HepG2 (cell line): ENCODE measurements around the gene TGFBR1. TPM values are rescaled to one million over a fixed set of nuclear protein-coding genes. Genes with fewer than 3 reads are reported as not detected.

ENCODE experiments used
- ATAC-seq: fragments of 200-7000 bp; cut with Tn5 transposase; 3 replicates; pipeline ENCODE4 v1.9.1; 2020; ENCODE audit warnings: mild to moderate bottlenecking, moderate library complexity
- BruUV-seq: library from RNA; stranded (reverse); fragments of 400-500 nt; replicated peaks from 2 replicates; lab custom pipeline; 2021; lab: Mats Ljungman, UMichigan
- CTCF ChIA-PET: fragments of 300-600 bp; formaldehyde crosslinking; extraction: SDS; loops from one replicate; lab custom pipeline; 2021; ENCODE audit warnings: low total read pairs, inconsistent platforms, low intra/inter-chr PET ratio; lab: Yijun Ruan, JAX
- POLR2A ChIA-PET: fragments of 350-600 bp; sonication (Branson Sonifier 250); formaldehyde crosslinking; loops from one replicate; lab custom pipeline; 2020; ENCODE audit warnings: antibody characterized with exemption, inconsistent platforms; lab: Yijun Ruan, JAX
- DNase-seq: peaks from one replicate; pipeline ENCODE4 v3.0.0-alpha.2; 2015; ENCODE audit warnings: low spot score
- FAIRE-seq: peaks from 3 replicates; lab custom pipeline; 2011; peaks lifted over from hg19 to GRCh38; lab: Jason Lieb, UNC
- H2AFZ ChIP-seq: one replicate; pipeline ENCODE4 v1.6.1; 2011; ENCODE audit warnings: low read length, inconsistent platforms
- H3K27ac ChIP-seq: fragments of 300-600 bp; 3 replicates; pipeline ENCODE4 v1.8.0; 2011; ENCODE audit warnings: mixed run types, mild to moderate bottlenecking, mixed read lengths, low read length, inconsistent platforms; ENCODE audit not compliant: insufficient read depth; ENCODE audit errors: extremely low read length
- H3K27me3 ChIP-seq, 2 experiments: fragments of 200-600 bp in 1 of 2; 2 replicates in 1 of 2; 3 replicates in 1 of 2; pipeline versions ENCODE4 v1.6.0 to v1.8.0; 2011; ENCODE audit warnings: low read length in 2 of 2, mild to moderate bottlenecking in 2 of 2, moderate library complexity in 2 of 2, inconsistent platforms in 1 of 2; ENCODE audit not compliant: insufficient read depth in 2 of 2, control insufficient read depth in 1 of 2
- H3K36me3 ChIP-seq, 2 experiments: fragments of 200-600 bp in 1 of 2; replicated peaks in 1 of 2; 2 replicates in 1 of 2; 3 replicates in 1 of 2; pipeline versions ENCODE4 v1.5.1 to v1.8.0; 2011; ENCODE audit warnings: low read length in 2 of 2, inconsistent platforms in 1 of 2; ENCODE audit not compliant: insufficient read depth in 2 of 2, control insufficient read depth in 1 of 2
- H3K4me1 ChIP-seq: 2 replicates; pipeline ENCODE4 v1.5.1; 2012; ENCODE audit warnings: low read length, inconsistent platforms; ENCODE audit not compliant: insufficient read depth
- H3K4me2 ChIP-seq: 2 replicates; pipeline ENCODE4 v1.6.0; 2011; ENCODE audit warnings: low read depth, low read length, inconsistent platforms
- H3K4me3 ChIP-seq, 3 experiments: fragments of 200-600 bp in 1 of 3; sonication (generic), shearing (Covaris generic) in 1 of 3; replicated peaks in 1 of 3; 2 replicates each; pipeline ENCODE4 v1.5.1; 2011 to 2016; ENCODE audit warnings: low read length in 3 of 3, inconsistent platforms in 2 of 3, low read depth in 2 of 3, mild to moderate bottlenecking in 2 of 3, control low read depth in 1 of 3, mixed read lengths in 1 of 3; ENCODE audit not compliant: insufficient read depth in 1 of 3
- H3K79me2 ChIP-seq: one replicate; pipeline ENCODE4 v1.6.1; 2011; ENCODE audit warnings: low read length, inconsistent platforms; ENCODE audit not compliant: insufficient read depth
- H3K9ac ChIP-seq: 2 replicates; pipeline ENCODE4 v1.6.0; 2011; ENCODE audit warnings: mild to moderate bottlenecking, low read depth, low read length, inconsistent platforms; ENCODE audit not compliant: insufficient read depth
- H3K9me3 ChIP-seq: 2 replicates; pipeline ENCODE4 v1.5.1; 2012; ENCODE audit warnings: mild to moderate bottlenecking, low read length
- H4K20me1 ChIP-seq: 2 replicates; pipeline ENCODE4 v1.6.0; 2011; ENCODE audit warnings: inconsistent platforms, mild to moderate bottlenecking, low read length, moderate library complexity; ENCODE audit not compliant: insufficient read depth
- CEBPB ChIP-seq: IDR thresholded peaks from 2 replicates; pipeline ENCODE4 v1.6.1; 2011; ENCODE audit warnings: low read depth, low read length, improper control_type of control experiment, borderline replicate concordance
- DPF2 ChIP-seq: sonication (generic); formaldehyde crosslinking; IDR thresholded peaks from 2 replicates; pipeline ENCODE4 v1.4.0; 2020; ENCODE audit warnings: mild to moderate bottlenecking, low read depth, missing genetic modification reagents, borderline replicate concordance
- KLF11 ChIP-seq: IDR thresholded peaks from 2 replicates; pipeline ENCODE4 v1.6.1; 2016; ENCODE audit warnings: missing compliant biosample characterization
- MAF1 ChIP-seq: sonication (generic); formaldehyde crosslinking; IDR thresholded peaks from 2 replicates; pipeline ENCODE4 v1.5.0; 2020; ENCODE audit warnings: missing genetic modification reagents, borderline replicate concordance
- MTF1 ChIP-seq: sonication (generic); formaldehyde crosslinking; IDR thresholded peaks from 2 replicates; pipeline ENCODE4 v1.5.0; 2020; ENCODE audit warnings: missing genetic modification reagents
- NRL ChIP-seq: sonication (generic); formaldehyde crosslinking; IDR thresholded peaks from 2 replicates; pipeline ENCODE4 v1.5.0; 2020; ENCODE audit warnings: missing genetic modification reagents, mild to moderate bottlenecking, moderate library complexity, borderline replicate concordance
- SOX5 ChIP-seq: IDR thresholded peaks from 2 replicates; pipeline ENCODE4 v1.6.1; 2016; ENCODE audit warnings: borderline replicate concordance
- STAT5B ChIP-seq: sonication (generic); formaldehyde crosslinking; IDR thresholded peaks from 2 replicates; pipeline ENCODE4 v1.4.0; 2020; ENCODE audit warnings: missing genetic modification reagents
- ZNF414 ChIP-seq: sonication (generic); formaldehyde crosslinking; IDR thresholded peaks from 2 replicates; pipeline ENCODE4 v1.5.0; 2020; ENCODE audit warnings: missing genetic modification reagents
- ZNF775 ChIP-seq: sonication (generic); formaldehyde crosslinking; IDR thresholded peaks from 2 replicates; pipeline ENCODE4 v1.4.0; 2020; ENCODE audit warnings: missing genetic modification reagents, mild to moderate bottlenecking, moderate library complexity, borderline replicate concordance
- WGBS: methylation state at CpG from one replicate; pipeline ENCODE4 v1.1.6; 2017; ENCODE audit warnings: low lambda C conversion rate; 5-methylcytosine and 5-hydroxymethylcytosine counted together
- in situ Hi-C: cut with HindIII; loops from 2 replicates; pipeline ENCODE4 v1.10.0; 2017; ENCODE audit warnings: low pct_unique_long_range_greater_than_20kb; ENCODE audit not compliant: extremely low pct_ligation_motif_present
- intact Hi-C: fragments of 100-400 bp; cut with micrococcal nuclease; formaldehyde crosslinking; loops from one replicate; pipeline ENCODE4 v1.10.0; 2022; ENCODE audit not compliant: unreplicated experiment
- polyA plus RNA-seq, 8 experiments: library from polyadenylated mRNA; depleted of rRNA in 3 of 8; stranded (reverse) in 7 of 8; unstranded in 1 of 8; fragments of >200 nt; fragmentation: Illumina TruSeq in 4 of 8; extraction: Trizol in 4 of 8; gene quantifications; 2 replicates each; pipeline versions ENCODE4 v1.2.1 to v1.2.3, GENCODE V29; 2011 to 2016; ENCODE audit warnings: low read depth in 4 of 8, missing spikeins in 1 of 8, mixed read lengths in 1 of 8; ENCODE audit not compliant: insufficient read depth in 1 of 8
- total RNA-seq, 5 experiments: library from RNA; depleted of rRNA; stranded (reverse); fragments of >200 nt; fragmentation: Illumina TruSeq; extraction: Trizol; gene quantifications; 2 replicates each; pipeline ENCODE4 v1.2.3, GENCODE V29; 2016; ENCODE audit warnings: low read depth in 1 of 5
- TF ChIP-seq, protein P1 (sequence below): sonication (generic); formaldehyde crosslinking; IDR thresholded peaks from 2 replicates; pipeline ENCODE4 v1.4.0; 2020; ENCODE audit warnings: missing genetic modification reagents, mild to moderate bottlenecking, borderline replicate concordance
- TF ChIP-seq, protein P2 (sequence below): conservative IDR thresholded peaks from 2 replicates; pipeline ENCODE4 v1.6.1; 2018; ENCODE audit warnings: missing genetic modification reagents
- TF ChIP-seq, protein P3 (sequence below): sonication (generic); formaldehyde crosslinking; IDR thresholded peaks from 2 replicates; pipeline ENCODE4 v1.4.0; 2020; ENCODE audit warnings: missing genetic modification reagents

Gene TGFBR1
- total and polyA plus RNA-seq, 2 of the 13 experiments (the other 11 are each of a cell fraction or from before 2014, with no cell fraction given): 16.8 to 23.9 TPM

DNA sequence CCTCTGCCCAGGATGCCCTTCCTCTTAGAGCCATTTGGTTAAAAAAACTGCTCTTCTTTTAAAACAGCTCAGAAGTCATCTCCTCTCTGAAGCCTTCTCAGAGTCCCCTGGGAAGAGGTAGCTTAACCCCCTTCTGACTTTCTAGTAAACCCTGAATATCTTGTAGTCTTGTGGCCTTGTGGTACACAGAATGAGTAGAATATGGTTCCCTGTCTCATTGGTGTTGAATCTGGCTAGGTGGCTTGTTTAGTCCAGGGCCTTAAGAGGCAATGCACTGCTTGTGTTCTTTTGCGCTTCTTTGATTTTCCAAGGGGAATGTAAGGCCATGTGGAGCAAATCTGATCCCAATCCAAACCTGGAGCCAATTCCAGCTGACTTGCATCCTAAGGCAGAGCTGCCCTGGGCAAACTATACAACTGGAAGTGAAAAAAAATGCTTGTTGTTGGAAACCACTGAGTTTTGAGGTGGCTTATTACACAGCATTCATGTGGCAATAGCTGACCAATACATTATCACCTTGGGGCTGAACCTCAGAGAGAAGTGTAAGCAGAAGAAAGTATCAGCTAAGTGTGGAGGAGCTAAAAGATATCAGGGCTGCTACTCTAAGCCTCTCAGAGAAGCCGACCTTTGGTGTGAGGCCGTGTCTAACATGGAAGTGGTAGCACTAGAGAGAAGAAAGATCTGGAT is 85.8 kb downstream of the TGFBR1 start:
- BruUV-seq: no TSS peak
- ATAC-seq (no peak), FAIRE-seq (no peak), DNase-seq (no peak)
- Histone ChIP-seq H4K20me1 (no peaks in the 10 kb centered on the region), H3K4me2 (no peak overlapping the region), H3K9me3 (no peaks in the 10 kb centered on the region), H3K27me3 (peaks cover 0 to 4% of the 10 kb centered on the region in 2 experiments; a peak in 1 of 5 replicates), H3K4me3 (no peak overlapping the region), H2AFZ (no peak overlapping the region), H3K79me2 (no peaks in the 10 kb centered on the region), H3K36me3 (no peaks in the 10 kb centered on the region), H3K27ac (no peak overlapping the region), H3K4me1 (no peaks in the 10 kb centered on the region), H3K9ac (no peak overlapping the region)
- in situ Hi-C loops (loop anchor here (25.0 kb wide), 1 partner anchor 822 kb away; no protein-coding TSS in a partner anchor), intact Hi-C loops (no loop called here)
- ChIA-PET POLR2A (no interaction called here), CTCF (no interaction called here)
- WGBS: 24% methylated on average over 3 of the region's 3 CpGs
- no peak for TF ChIP-seq ZNF414
- TF ChIP-seq MAF1 (CRISPR knock-in tag): no peak
- no peak for TF ChIP-seq KLF11 (CRISPR knock-in tag)
- TF ChIP-seq, protein P1, sequence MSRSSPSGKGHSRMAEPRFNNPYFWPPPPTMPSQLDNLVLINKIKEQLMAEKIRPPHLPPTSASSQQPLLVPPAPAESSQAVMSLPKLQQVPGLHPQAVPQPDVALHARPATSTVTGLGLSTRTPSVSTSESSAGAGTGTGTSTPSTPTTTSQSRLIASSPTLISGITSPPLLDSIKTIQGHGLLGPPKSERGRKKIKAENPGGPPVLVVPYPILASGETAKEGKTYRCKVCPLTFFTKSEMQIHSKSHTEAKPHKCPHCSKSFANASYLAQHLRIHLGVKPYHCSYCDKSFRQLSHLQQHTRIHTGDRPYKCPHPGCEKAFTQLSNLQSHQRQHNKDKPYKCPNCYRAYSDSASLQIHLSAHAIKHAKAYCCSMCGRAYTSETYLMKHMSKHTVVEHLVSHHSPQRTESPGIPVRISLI: no peak
- no peak for TF ChIP-seq CEBPB
- TF ChIP-seq, protein P2, sequence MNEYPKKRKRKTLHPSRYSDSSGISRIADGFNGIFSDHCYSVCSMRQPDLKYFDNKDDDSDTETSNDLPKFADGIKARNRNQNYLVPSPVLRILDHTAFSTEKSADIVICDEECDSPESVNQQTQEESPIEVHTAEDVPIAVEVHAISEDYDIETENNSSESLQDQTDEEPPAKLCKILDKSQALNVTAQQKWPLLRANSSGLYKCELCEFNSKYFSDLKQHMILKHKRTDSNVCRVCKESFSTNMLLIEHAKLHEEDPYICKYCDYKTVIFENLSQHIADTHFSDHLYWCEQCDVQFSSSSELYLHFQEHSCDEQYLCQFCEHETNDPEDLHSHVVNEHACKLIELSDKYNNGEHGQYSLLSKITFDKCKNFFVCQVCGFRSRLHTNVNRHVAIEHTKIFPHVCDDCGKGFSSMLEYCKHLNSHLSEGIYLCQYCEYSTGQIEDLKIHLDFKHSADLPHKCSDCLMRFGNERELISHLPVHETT: no peak
- TF ChIP-seq ZNF775 (CRISPR knock-in tag): no peak
- TF ChIP-seq MTF1 (CRISPR knock-in tag): no peak
- TF ChIP-seq, protein P3, sequence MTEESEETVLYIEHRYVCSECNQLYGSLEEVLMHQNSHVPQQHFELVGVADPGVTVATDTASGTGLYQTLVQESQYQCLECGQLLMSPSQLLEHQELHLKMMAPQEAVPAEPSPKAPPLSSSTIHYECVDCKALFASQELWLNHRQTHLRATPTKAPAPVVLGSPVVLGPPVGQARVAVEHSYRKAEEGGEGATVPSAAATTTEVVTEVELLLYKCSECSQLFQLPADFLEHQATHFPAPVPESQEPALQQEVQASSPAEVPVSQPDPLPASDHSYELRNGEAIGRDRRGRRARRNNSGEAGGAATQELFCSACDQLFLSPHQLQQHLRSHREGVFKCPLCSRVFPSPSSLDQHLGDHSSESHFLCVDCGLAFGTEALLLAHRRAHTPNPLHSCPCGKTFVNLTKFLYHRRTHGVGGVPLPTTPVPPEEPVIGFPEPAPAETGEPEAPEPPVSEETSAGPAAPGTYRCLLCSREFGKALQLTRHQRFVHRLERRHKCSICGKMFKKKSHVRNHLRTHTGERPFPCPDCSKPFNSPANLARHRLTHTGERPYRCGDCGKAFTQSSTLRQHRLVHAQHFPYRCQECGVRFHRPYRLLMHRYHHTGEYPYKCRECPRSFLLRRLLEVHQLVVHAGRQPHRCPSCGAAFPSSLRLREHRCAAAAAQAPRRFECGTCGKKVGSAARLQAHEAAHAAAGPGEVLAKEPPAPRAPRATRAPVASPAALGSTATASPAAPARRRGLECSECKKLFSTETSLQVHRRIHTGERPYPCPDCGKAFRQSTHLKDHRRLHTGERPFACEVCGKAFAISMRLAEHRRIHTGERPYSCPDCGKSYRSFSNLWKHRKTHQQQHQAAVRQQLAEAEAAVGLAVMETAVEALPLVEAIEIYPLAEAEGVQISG (CRISPR knock-in tag): no peak
- TF ChIP-seq NRL (CRISPR knock-in tag): no peak
- no peak for TF ChIP-seq STAT5B (CRISPR knock-in tag)
- TF ChIP-seq DPF2 (CRISPR knock-in tag): no peak
- TF ChIP-seq SOX5 (CRISPR knock-in tag): no peak
